ENCODE data around the gene SERPINA1. TPM values are rescaled to one million over a fixed set of nuclear protein-coding genes. Genes with fewer than 3 reads are reported as not detected.

Gene SERPINA1
- total RNA-seq, 1 donor from 2014 or later = 0.13 TPM

- no peak overlapping the region for H3K4me2 ChIP-seq
- Mint-ChIP-seq H3K27me3 (ENCODE audit: insufficient read depth, low read depth) (peaks cover 6% of the 10 kb centered on the region), H3K27ac (no peak overlapping the region), H3K9me3 (no peaks in the 10 kb centered on the region), H3K36me3 (no peaks in the 10 kb centered on the region), H3K4me3 (no peak overlapping the region), H3K4me1 (peaks cover 3% of the 10 kb centered on the region)
- H3K9ac ChIP-seq = no peak overlapping the region
- H4K20me1 ChIP-seq (ENCODE audit: low read depth) = no peaks in the 10 kb centered on the region
- H3K27me3 ChIP-seq = no peaks in the 10 kb centered on the region
- H3K36me3 ChIP-seq = no peaks in the 10 kb centered on the region
- H2AFZ ChIP-seq (replicated peaks) = no peak overlapping the region
- no peaks in the 10 kb centered on the region for H3F3A ChIP-seq (ENCODE audit: low read depth)
- TF ChIP-seq CTCF (IDR thresholded peaks at IDR 0.05) (no peak), EZH2 (IDR thresholded peaks at IDR 0.05) (no peak), EZH2phosphoT487 (IDR thresholded peaks at IDR 0.05) (no peak)
- H3K79me2 ChIP-seq (ENCODE audit: low read depth) = no peaks in the 10 kb centered on the region
- H3K27ac ChIP-seq = no peak overlapping the region
- DNase-seq (ENCODE audit: low spot score) = no peak
- peaks cover 4% of the 10 kb centered on the region for H3K4me1 ChIP-seq
- no peak overlapping the region for H3K4me3 ChIP-seq
- no peaks in the 10 kb centered on the region for H3K9me3 ChIP-seq (ENCODE audit: low read depth)
Measured at GRCh38 chr14:94365624-94366023, 22.8 kb downstream of the SERPINA1 start.

- H3K4me2 ChIP-seq = no peak overlapping the region
- no peaks in the 10 kb centered on the region for H3K27me3 ChIP-seq
- peaks cover 6% of the 10 kb centered on the region for H3K27me3 Mint-ChIP-seq (ENCODE audit: insufficient read depth, low read depth)
- DNase-seq (ENCODE audit: low spot score) = no peak
- no peak overlapping the region for H3K4me3 Mint-ChIP-seq
- no peaks in the 10 kb centered on the region for H3K9me3 Mint-ChIP-seq
- H2AFZ ChIP-seq (replicated peaks) = no peak overlapping the region
- H3K4me1 Mint-ChIP-seq = peaks cover 3% of the 10 kb centered on the region
- H3F3A ChIP-seq (ENCODE audit: low read depth) = no peaks in the 10 kb centered on the region
- H3K79me2 ChIP-seq (ENCODE audit: low read depth) = no peaks in the 10 kb centered on the region
- no peak overlapping the region for H3K9ac ChIP-seq
- no peaks in the 10 kb centered on the region for H4K20me1 ChIP-seq (ENCODE audit: low read depth)
- H3K36me3 ChIP-seq = no peaks in the 10 kb centered on the region
- H3K36me3 Mint-ChIP-seq = no peaks in the 10 kb centered on the region
- no peak overlapping the region for H3K27ac Mint-ChIP-seq
- no peak overlapping the region for H3K27ac ChIP-seq
- H3K9me3 ChIP-seq (ENCODE audit: low read depth) = no peaks in the 10 kb centered on the region
- TF ChIP-seq EZH2 (IDR thresholded peaks at IDR 0.05) = no peak
- no peak for TF ChIP-seq EZH2phosphoT487 (IDR thresholded peaks at IDR 0.05)
- TF ChIP-seq CTCF (IDR thresholded peaks at IDR 0.05) = no peak
- no peak overlapping the region for H3K4me3 ChIP-seq
- H3K4me1 ChIP-seq = peaks cover 4% of the 10 kb centered on the region
Measured at GRCh38 chr14:94364964-94365363, 23.4 kb downstream of the SERPINA1 start.

- Histone ChIP-seq H3K4me1 (peaks cover 4% of the 10 kb centered on the region), H4K20me1 (ENCODE audit: low read depth) (no peaks in the 10 kb centered on the region), H3K27ac (no peak overlapping the region), H3K79me2 (ENCODE audit: low read depth) (no peaks in the 10 kb centered on the region), H3K27me3 (no peaks in the 10 kb centered on the region), H3K9ac (no peak overlapping the region), H3K9me3 (ENCODE audit: low read depth) (no peaks in the 10 kb centered on the region), H3F3A (ENCODE audit: low read depth) (no peaks in the 10 kb centered on the region), H2AFZ (replicated peaks) (no peak overlapping the region), H3K36me3 (no peaks in the 10 kb centered on the region), H3K4me3 (no peak overlapping the region), H3K4me2 (no peak overlapping the region)
- no peaks in the 10 kb centered on the region for H3K36me3 Mint-ChIP-seq
- peaks cover 3% of the 10 kb centered on the region for H3K4me1 Mint-ChIP-seq
- no peak overlapping the region for H3K4me3 Mint-ChIP-seq
- peaks cover 6% of the 10 kb centered on the region for H3K27me3 Mint-ChIP-seq (ENCODE audit: insufficient read depth, low read depth)
- no peaks in the 10 kb centered on the region for H3K9me3 Mint-ChIP-seq
- no peak overlapping the region for H3K27ac Mint-ChIP-seq
- TF ChIP-seq EZH2phosphoT487 (IDR thresholded peaks at IDR 0.05) (no peak), CTCF (IDR thresholded peaks at IDR 0.05) (no peak), EZH2 (IDR thresholded peaks at IDR 0.05) (no peak)
- DNase-seq (ENCODE audit: low spot score) = no peak
Measured at GRCh38 chr14:94364037-94364436, 24.4 kb downstream of the SERPINA1 start.
